ENCODE measurements around the gene SLC4A4. TPM values are rescaled to one million over a fixed set of nuclear protein-coding genes. Genes with fewer than 3 reads are reported as not detected.

Gene SLC4A4
- total RNA-seq, 2 experiments from 2014 or later: 0.08 to 0.14 TPM

- POLR2A ChIA-PET: no interaction called here
- DNase-seq (no peak), ATAC-seq (ENCODE audit: poor library complexity) (no peak)
- Mint-ChIP-seq H3K4me1 (ENCODE audit: low read depth) (no peaks in the 10 kb centered on the region), H3K9me3 (peaks cover 3% of the 10 kb centered on the region), H3K36me3 (ENCODE audit: low read depth) (no peaks in the 10 kb centered on the region), H3K27ac (no peak overlapping the region), H3K27me3 (peaks cover 6% of the 10 kb centered on the region), H3K4me3 (no peak overlapping the region)
- intact Hi-C loops (cut with DNase I, micrococcal nuclease): no loop called here
- Histone ChIP-seq H3K4me3 (ENCODE audit: low read length) (no peak overlapping the region), H3K36me3 (ENCODE audit: insufficient read depth, low read length) (no peaks in the 10 kb centered on the region), H3K4me1 (ENCODE audit: insufficient read depth, low read length) (no peaks in the 10 kb centered on the region), H3K27me3 (ENCODE audit: control insufficient read depth in 1 of 2, insufficient read depth in 2 of 2, low read length in 2 of 2) (no peaks in the 10 kb centered on the region), H3K27ac (ENCODE audit: low read depth in 1 of 2, low read length in 2 of 2) (no peak overlapping the region), H3K9me3 (ENCODE audit: control insufficient read depth in 1 of 2, insufficient read depth in 1 of 2, low read length in 2 of 2) (no peaks in the 10 kb centered on the region)
- CTCF ChIA-PET: no interaction called here
- TF ChIP-seq CTCF (IDR thresholded peaks at IDR 0.05): no peak
Measured at GRCh38 chr4:71614621-71615020, 275.8 kb downstream of the SLC4A4 start.

- Histone ChIP-seq H3K36me3 (ENCODE audit: insufficient read depth, low read length) (no peaks in the 10 kb centered on the region), H3K4me1 (ENCODE audit: insufficient read depth, low read length) (no peaks in the 10 kb centered on the region), H3K9me3 (ENCODE audit: control insufficient read depth in 1 of 2, insufficient read depth in 1 of 2, low read length in 2 of 2) (no peaks in the 10 kb centered on the region), H3K4me3 (ENCODE audit: low read length) (no peak overlapping the region), H3K27ac (ENCODE audit: low read depth in 1 of 2, low read length in 2 of 2) (no peak overlapping the region), H3K27me3 (ENCODE audit: control insufficient read depth in 1 of 2, insufficient read depth in 2 of 2, low read length in 2 of 2) (no peaks in the 10 kb centered on the region)
- POLR2A ChIA-PET: no interaction called here
- ATAC-seq (ENCODE audit: poor library complexity) (no peak), DNase-seq (no peak)
- H3K27ac Mint-ChIP-seq: no peak overlapping the region
- no peaks in the 10 kb centered on the region for H3K27me3 Mint-ChIP-seq
- TF ChIP-seq CTCF (IDR thresholded peaks at IDR 0.05): no peak
- no peak overlapping the region for H3K4me3 Mint-ChIP-seq
- no peaks in the 10 kb centered on the region for H3K4me1 Mint-ChIP-seq (ENCODE audit: low read depth)
- peaks cover 7% of the 10 kb centered on the region for H3K9me3 Mint-ChIP-seq
- H3K36me3 Mint-ChIP-seq (ENCODE audit: low read depth): no peaks in the 10 kb centered on the region
- intact Hi-C loops (cut with DNase I, micrococcal nuclease): no loop called here
- CTCF ChIA-PET: no interaction called here
Measured at GRCh38 chr4:71616168-71616811, 277.5 kb downstream of the SLC4A4 start.

Data from CD4-positive, alpha-beta T cell (primary cell).